Activated CD4-positive, alpha-beta T cell treated with anti-CD3 and anti-CD28 coated beads, Interleukin-2, amount 50 U/mL, for 4 hours (primary cell): Measurements from ENCODE around the gene DHX58.
A peak's percentile ranks its signal among the peaks of the same experiment; 100 is the strongest.

Experiments used
- DNase-seq, 2 experiments: peaks; one replicate each; pipeline ENCODE4 v3.0.0-alpha.2; 2020

The DHX58 gene

GRCh38 chr17:42079541-42079940 lies 33.0 kb downstream of the DHX58 start:
- DNase-seq: no peak

- DNase-seq: no peak
Observed at GRCh38 chr17:42078396-42079043, 34.0 kb downstream of the DHX58 start.

DNA sequence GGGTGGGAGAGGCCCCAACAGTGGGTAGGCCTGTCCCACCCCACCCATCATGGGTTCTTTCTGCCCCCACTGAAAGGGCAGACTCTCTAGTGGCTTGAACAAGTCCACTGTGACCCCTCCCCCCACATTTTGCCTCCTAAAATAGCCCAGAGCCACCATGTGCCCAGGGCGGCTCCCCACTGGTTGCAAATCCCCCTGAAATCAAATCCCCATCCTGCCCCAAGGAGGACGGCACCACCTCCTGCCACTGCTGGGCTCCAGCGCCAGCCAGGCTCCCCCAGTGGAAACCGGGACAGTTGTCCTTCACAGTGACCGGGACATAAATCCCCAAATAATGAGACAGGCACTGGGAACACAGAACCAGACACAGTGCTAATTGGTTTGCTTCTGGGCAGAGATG lies 34.8 kb downstream of the DHX58 start:
- DNase-seq: no peak

DNA sequence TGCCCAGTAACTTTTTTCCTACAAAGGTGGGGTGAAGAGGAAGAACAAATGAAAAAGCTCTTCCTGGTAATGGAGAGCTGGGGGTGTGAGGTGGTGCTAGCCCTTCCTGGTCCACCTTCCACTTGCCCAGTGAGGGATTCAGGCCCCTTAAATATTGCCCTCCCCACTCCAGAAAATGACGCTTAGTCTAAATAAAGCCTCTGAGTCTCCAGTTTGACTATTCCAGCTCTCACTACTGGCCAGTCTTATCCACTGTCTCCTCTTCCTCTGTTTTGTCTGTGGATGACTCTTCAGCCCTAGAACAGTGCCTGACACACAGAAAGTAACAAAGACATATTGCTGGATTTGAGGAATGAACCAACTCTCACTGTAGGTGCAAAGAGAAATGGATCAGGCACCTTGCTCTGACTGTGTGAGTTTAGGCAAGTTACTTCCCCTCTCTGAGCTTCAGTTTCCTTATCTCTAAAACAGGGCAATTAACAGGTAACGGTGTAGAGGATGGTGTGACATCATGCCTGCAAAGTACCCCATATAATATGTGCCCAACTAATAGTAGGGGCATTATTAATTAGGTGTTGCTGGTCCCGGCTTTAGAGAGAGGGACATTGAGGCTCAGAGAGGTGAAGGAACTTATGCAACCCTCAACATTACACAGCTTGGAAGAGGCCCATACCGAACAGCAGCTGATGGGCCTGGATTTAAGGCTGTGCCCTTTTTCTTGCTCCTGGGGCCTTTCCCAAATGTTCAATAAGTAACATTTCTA lies 35.5 kb downstream of the DHX58 start:
- DNase-seq: no peak

GRCh38 chr17:42075789-42076188 lies 36.7 kb downstream of the DHX58 start:
- DNase-seq: no peak

- DNase-seq: no peak
Observed at GRCh38 chr17:42072323-42073187, 40.0 kb downstream of the DHX58 start.

GRCh38 chr17:42071810-42072209 lies 40.7 kb downstream of the DHX58 start:
- DNase-seq: no peak

- no peak for DNase-seq
Observed at GRCh38 chr17:42068979-42069378, 43.5 kb downstream of the DHX58 start.

DNA sequence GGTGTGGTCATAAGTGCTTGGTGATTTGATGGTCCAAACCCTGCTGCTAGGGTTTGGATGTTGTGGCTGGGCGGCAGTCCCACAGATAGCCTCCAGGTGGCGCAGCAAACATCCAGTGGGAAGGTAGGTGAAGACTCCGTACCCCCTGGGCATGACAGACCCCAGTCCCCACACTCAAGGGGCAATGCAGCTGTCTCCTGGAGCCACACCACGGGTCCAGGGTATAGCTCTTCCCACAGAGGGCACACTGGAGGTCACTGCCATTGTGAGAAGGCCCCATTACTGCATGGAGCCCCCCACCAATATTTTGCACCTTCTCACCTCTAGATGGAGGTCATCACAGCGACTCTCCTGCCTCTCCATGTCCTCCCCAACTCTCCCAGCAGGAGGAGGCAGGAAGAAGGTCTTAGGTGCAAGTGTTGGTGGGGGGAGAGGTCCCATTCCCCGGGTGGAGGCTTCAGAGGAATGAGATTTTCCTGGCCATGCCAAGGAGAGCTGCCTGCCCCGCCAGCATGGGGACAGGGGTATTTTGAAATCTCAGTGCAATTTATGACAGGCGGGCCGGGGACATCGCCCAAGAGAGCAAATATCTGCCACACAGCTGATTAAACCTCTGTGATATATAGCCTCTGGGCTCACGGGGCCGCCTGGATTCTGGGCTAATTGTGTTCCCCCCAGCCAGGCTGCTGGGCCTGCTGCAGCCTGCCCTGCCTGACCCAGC lies 45.0 kb downstream of the DHX58 start:
- DNase-seq: peak; percentile 63 to 71

GRCh38 chr17:42065201-42065600 lies 47.3 kb downstream of the DHX58 start:
- DNase-seq: no peak

- no peak for DNase-seq
Observed at GRCh38 chr17:42062681-42063080, 49.8 kb downstream of the DHX58 start.

DNA sequence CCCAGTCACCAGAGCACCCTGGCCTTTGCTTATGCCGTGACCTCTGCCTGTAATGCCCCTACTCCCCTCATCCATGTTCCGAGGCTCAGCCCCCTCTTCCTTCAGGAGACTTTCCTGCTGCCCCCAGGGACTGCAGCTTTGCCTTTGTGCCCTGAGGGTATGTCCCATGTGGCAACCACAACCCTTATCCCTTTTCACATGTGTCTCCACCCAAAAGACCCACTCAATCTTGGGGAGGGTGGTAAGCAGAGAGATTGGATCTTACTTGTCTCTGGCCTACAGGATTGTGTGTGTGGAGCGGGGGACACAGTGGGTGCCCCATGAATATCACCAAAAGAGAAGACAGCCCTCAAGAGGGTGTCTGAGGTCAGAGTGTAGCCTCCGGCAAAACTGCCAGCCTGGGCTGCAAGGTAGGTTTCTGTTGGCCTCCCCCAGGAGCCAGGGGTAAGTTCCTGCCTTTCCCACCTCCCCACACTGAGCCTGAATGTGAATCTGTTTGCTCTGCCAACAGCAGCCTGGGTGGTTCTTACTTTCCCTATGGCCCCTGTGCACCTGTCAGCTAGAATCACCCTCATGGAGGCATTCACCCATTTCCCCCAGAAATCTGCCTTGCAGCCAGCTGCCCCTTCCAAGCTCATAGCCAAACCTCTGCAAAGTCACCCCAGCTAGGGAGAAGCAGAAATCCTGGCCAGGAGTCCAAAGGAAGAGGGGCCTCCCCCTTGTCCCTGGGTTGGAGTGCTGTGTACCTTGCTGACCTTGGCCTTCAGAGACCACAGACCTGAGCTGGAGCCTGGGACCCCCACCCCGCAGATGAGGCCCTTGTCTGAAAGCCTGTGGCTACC lies 50.6 kb downstream of the DHX58 start:
- no peak for DNase-seq

DNA sequence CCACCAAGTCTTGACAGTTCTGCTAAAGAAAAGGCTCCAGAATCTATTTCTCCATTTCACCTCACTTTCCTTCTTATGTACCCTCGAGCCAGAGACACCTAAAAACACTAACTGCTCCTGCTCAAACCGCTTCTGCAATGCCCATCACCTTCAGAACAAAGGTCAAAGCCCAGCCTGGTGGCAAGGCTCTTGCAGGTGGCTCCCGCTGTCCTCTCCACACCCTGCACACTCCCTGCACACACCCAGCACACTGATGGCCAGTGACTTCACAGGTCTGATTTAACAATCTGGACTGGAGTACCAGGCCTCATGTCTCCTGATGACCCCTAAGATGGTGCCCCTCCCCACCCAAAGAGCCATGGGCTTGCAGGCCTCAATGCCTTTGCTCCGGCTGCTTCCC lies 52.3 kb downstream of the DHX58 start:
- DNase-seq: no peak

GRCh38 chr17:42059815-42060214 lies 52.7 kb downstream of the DHX58 start:
- DNase-seq: no peak

GRCh38 chr17:42058063-42058462 lies 54.5 kb downstream of the DHX58 start:
- DNase-seq: no peak

DNA sequence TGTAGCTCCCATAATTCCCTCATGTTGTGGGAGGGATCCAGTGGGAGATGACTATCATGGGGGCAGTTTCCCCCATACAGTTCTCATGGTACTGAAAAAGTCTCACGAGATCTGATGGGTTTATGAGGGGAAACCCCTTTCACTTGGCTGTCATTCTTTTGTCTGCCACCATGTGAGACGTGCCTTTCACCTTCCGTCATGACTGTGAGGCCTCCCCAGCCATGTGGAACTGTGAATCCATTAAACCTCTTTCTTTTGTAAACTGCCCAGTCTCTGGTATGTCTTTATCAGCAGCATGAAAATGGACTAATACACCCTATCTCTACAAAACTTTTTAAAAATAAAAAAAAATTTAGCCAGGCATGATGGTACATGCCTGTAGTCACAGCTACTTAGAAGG lies 55.9 kb downstream of the DHX58 start:
- no peak for DNase-seq

GRCh38 chr17:42055496-42055895 lies 57.0 kb downstream of the DHX58 start:
- DNase-seq: no peak

GRCh38 chr17:42055027-42055426 lies 57.5 kb downstream of the DHX58 start:
- DNase-seq: no peak

DNA sequence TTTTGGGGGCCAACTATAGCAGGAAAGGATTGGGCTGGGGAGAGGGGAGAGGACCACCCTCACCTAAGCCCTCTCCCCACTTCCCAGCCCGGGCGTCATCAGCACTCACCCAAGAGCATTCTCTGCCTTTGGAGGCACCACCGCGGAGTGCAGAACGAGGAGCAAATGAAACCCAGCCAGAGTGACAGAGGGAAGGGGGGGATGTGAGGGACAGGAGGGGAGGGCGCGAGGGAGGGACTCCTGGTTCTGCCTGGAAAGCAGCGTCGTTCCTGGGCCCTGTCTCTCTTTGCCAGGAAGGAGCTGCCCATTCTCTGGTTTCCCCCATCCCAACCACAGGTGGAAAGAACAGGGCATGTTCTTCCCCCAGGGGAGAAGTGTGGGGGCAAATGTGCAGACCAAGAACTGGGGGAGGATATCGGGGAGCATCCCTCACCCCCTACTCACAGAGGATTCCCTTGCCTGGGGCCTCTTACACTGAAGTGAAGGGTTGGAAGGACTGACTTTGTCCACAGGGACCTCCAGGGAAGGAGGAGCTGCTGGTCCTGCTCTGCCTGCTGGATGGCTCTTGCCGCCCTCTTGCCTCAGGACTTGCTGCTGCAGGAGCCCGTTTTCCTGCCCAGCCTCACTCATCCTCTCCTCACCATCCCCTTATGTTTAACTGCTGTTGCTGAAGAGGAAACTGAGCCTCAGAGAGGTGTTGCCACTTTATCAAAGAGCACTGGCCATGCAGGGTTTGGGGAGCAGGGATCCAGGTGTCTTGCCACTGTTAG lies 58.6 kb downstream of the DHX58 start:
- no peak for DNase-seq

GRCh38 chr17:42052346-42052877 lies 60.1 kb downstream of the DHX58 start:
- DNase-seq: no peak

GRCh38 chr17:42051645-42052044 lies 60.9 kb downstream of the DHX58 start:
- DNase-seq: no peak
